ENCODE results near the gene NR1D2.

- TF ChIP-seq ZC3H11A (IDR thresholded peaks at IDR 0.05), result no peak
- no peak for TF ChIP-seq SMC3 (IDR thresholded peaks at IDR 0.05)
- TF ChIP-seq CTCF (IDR thresholded peaks at IDR 0.05), result no peak
- TF ChIP-seq FOSL2 (IDR thresholded peaks at IDR 0.05), result no peak
- no peak for TF ChIP-seq FOSL2 (CRISPR knock-in tag; IDR thresholded peaks at IDR 0.05)
- no peak for TF ChIP-seq RAD21 (conservative IDR thresholded peaks at IDR 0.05 in 1 of 2, IDR thresholded peaks at IDR 0.05 in 1 of 2)
- TF ChIP-seq MAX (IDR thresholded peaks at IDR 0.05), result no peak
- no peak for TF ChIP-seq CEBPB (IDR thresholded peaks at IDR 0.05)
Measured at GRCh38 chr3:23994244-23994569, 49.1 kb downstream of the NR1D2 start.

Measured in A549 (cell line).